ENCODE data around the gene SLC25A3.

GRCh38 chr12:98610596-98610995 is 17.1 kb downstream of the SLC25A3 start:
- TF ChIP-seq, protein P1, sequence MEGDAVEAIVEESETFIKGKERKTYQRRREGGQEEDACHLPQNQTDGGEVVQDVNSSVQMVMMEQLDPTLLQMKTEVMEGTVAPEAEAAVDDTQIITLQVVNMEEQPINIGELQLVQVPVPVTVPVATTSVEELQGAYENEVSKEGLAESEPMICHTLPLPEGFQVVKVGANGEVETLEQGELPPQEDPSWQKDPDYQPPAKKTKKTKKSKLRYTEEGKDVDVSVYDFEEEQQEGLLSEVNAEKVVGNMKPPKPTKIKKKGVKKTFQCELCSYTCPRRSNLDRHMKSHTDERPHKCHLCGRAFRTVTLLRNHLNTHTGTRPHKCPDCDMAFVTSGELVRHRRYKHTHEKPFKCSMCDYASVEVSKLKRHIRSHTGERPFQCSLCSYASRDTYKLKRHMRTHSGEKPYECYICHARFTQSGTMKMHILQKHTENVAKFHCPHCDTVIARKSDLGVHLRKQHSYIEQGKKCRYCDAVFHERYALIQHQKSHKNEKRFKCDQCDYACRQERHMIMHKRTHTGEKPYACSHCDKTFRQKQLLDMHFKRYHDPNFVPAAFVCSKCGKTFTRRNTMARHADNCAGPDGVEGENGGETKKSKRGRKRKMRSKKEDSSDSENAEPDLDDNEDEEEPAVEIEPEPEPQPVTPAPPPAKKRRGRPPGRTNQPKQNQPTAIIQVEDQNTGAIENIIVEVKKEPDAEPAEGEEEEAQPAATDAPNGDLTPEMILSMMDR (IDR thresholded peaks at IDR 0.05), result no peak
- TF ChIP-seq POLR2A (IDR thresholded peaks at IDR 0.05), result no peak

All from adrenal gland (tissue), 5 donors.